Fibroblast of the aortic adventitia (primary cell): ENCODE results near the gene CACNA2D1. TPM values are rescaled to one million over a fixed set of nuclear protein-coding genes. Genes with fewer than 3 reads are reported as not detected.

Experiments
- DNase-seq: peaks from one replicate; pipeline ENCODE4 v3.0.0-alpha.2; 2010; ENCODE audit warnings: low read depth
- H3K4me3 ChIP-seq: 2 replicates; pipeline ENCODE4 v1.5.1; 2011; ENCODE audit warnings: low read depth, mild to moderate bottlenecking, control low read depth, low read length, moderate library complexity
- total RNA-seq: library from RNA; depleted of rRNA; stranded (reverse); fragments of >200 nt; gene quantifications from 2 replicates; pipeline ENCODE4 v1.2.3, GENCODE V29; 2012; ENCODE audit warnings: low replicate concordance
- TF ChIP-seq, protein P1 (sequence below): IDR thresholded peaks from 2 replicates; pipeline ENCODE4 v1.5.1; 2011; ENCODE audit warnings: mild to moderate bottlenecking, low read length, control low read depth, inconsistent platforms; ENCODE audit not compliant: insufficient read depth

The CACNA2D1 gene
- total RNA-seq, 1 donor: 90.5 TPM

DNA sequence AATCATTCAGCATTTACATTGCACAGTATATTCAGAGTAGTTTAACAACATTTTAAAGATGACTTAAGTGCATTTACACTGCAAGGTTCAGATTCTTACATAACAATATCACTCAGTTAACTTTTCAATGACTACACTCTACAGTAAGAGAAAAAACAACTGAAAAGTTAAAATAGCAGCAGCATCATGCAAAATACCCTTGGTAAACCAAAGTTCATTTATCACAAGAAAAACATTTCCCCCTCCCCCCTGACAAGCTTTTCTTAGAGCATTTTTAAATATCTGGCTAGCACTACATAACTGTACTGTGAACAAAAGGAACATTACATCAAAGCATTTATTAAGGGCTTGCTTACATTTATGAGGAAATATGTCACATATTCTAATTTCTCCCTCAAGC lies 494.3 kb downstream of the CACNA2D1 start:
- TF ChIP-seq, protein P1, sequence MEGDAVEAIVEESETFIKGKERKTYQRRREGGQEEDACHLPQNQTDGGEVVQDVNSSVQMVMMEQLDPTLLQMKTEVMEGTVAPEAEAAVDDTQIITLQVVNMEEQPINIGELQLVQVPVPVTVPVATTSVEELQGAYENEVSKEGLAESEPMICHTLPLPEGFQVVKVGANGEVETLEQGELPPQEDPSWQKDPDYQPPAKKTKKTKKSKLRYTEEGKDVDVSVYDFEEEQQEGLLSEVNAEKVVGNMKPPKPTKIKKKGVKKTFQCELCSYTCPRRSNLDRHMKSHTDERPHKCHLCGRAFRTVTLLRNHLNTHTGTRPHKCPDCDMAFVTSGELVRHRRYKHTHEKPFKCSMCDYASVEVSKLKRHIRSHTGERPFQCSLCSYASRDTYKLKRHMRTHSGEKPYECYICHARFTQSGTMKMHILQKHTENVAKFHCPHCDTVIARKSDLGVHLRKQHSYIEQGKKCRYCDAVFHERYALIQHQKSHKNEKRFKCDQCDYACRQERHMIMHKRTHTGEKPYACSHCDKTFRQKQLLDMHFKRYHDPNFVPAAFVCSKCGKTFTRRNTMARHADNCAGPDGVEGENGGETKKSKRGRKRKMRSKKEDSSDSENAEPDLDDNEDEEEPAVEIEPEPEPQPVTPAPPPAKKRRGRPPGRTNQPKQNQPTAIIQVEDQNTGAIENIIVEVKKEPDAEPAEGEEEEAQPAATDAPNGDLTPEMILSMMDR: no peak
- no peak for DNase-seq
- no peak overlapping the region for H3K4me3 ChIP-seq

DNA sequence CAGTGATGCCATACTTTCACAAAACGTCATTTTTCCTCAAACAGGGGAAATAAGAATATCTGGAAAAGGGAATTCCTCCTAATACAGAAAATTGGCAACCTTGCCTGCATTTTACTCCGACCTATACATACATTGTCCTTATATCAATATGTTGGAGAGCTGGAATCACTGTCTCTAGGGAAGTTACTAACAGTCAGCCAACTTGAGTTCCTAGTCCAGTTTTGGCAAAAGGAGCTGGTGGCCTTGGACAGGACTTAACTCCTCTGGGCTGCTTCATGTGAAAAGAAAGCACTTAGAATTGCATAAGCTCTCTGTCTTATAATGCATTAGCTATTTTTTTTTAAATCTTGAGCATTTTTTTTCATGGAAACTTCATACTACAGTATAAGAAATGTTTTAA lies 499.5 kb downstream of the CACNA2D1 start:
- DNase-seq: peak; percentile 28
- H3K4me3 ChIP-seq: no peak overlapping the region
- TF ChIP-seq, protein P1: no peak

DNA sequence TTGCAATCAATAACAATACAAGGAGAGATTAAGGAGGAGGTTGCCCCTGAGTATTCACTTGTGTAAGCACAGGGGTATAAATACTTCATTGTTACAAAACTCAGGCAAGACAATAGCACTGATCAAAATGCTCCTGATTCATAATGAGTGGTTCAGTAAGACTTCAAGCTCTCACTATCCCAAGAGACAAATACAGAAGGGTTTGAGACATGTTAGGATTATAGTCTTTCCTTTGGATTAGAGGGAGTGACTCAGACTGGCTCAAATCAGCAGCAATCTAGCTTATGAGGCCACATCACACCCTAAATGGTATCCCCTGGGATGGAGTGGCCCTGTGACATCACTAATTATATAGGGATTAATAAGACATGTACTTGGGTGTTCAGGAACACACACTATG lies 506.5 kb downstream of the CACNA2D1 start:
- H3K4me3 ChIP-seq: no peak overlapping the region
- DNase-seq: peak; percentile 58
- TF ChIP-seq, protein P1: no peak

DNA sequence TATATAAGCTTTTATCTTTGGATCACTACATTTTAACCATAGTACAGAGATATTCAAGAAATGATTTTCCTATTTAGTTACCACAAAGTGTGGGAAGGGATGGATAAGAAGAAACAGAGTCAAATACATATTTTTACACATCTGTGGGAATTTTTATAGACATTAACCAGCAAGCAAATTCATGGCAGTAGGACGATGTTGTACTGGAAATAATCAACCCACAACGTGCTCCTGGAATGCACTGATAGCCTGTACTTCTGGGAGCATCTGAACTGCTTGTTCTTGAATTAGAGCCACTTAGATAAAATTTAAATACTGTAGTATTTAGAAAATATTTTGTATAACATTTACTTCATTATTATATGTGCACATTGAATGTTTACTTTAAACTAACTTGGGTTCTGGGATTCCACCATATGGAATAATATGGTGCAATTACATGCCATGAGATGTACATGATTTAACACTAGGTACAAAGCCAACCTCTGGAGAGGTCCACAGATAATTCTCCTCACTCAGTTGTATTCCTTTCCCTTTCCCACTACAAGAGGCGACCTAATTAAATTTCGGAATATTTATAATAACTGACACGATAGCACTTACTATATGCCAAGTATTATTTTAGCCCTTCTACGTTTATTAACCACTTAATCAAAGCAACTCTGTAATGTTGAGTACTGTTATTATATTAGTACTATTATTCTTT lies 508.8 kb downstream of the CACNA2D1 start:
- DNase-seq: peak; percentile 16
- TF ChIP-seq, protein P1: no peak

DNA sequence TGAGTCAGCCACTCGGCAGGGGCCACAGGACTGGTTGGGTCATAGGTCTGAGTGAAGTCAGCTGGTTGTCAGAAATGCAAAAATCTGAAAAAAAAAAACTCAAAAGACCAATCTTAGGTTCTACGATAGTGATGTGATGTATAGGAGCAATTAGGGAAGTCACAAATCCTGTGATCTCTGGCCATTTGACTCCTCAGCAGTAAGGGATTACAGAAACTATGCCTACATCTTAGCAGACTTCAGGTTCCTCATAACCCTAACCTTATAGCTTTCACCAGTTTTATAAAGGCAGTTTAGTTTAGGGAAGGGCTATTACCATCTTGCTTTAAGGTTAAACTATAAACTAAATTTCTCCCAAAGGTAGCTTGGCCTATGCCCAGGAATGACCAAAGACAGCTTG lies 510.6 kb downstream of the CACNA2D1 start:
- TF ChIP-seq, protein P1: no peak
- no peak for DNase-seq
- H3K4me3 ChIP-seq: no peak overlapping the region

More for the DNA sequence above, 508.8 kb downstream of the CACNA2D1 start:
- no peak overlapping the region for H3K4me3 ChIP-seq

DNA sequence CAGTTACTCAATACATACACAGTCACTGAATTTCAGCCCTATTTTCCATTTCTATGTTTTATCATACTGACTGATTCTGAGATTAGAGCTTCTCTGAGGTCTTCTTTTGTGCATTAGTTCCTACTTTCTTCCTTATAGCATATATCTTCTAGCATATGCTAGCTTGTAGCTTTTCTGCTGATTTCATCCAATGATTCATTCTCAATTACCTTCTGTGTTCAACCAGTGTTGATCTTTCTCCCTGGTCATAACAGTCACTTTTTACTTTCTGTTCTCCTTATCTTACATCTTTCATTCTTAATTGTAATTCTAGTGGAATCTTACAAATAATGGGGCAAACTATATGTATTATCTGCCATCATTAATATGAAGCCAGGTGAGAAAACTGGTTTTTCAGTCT lies 514.2 kb downstream of the CACNA2D1 start:
- TF ChIP-seq, protein P1: no peak
- H3K4me3 ChIP-seq: no peak overlapping the region
- DNase-seq: peak; percentile 27

DNA sequence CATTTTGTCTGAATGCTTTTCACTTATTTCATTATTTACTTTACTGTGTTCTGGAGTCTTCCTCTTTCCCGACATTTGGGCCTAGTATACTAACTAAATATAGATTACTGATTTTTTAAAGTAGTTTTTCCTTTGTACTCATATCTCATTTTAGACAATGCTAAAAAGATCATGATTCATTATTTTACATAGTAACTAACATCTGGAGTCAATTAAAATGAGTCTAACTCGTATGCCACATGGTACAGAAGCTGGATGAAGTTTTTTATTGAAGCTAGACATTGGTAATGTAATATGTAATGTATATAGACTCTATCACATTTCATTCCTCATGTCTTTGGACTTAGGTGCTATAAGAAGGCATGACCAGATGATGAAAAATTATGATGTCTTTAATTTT lies 517.4 kb downstream of the CACNA2D1 start:
- DNase-seq: peak; percentile 55
- TF ChIP-seq, protein P1: no peak
- H3K4me3 ChIP-seq: no peak overlapping the region
